ENCODE measurements around the gene IVNS1ABP.
"Not testable (repeated sequence)": the region's sequence is repeated elsewhere in the genome, so short reads cannot be mapped to it uniquely, and the experiment has no call there.

Gene IVNS1ABP

DNA sequence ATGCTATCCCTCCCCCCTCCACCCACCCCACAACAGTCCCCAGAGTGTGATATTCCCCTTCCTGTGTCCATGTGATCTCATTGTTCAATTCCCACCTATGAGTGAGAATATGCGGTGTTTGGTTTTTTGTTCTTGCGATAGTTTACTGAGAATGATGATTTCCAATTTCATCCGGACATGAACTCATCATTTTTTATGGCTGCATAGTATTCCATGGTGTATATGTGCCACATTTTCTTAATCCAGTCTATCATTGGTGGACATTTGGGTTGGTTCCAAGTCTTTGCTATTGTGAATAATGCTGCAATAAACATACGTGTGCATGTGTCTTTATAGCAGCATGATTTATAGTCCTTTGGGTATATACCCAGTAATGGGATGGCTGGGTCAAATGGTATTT is 65.1 kb downstream of the IVNS1ABP start:
- not testable (repeated sequence) for DNase-seq

DNA sequence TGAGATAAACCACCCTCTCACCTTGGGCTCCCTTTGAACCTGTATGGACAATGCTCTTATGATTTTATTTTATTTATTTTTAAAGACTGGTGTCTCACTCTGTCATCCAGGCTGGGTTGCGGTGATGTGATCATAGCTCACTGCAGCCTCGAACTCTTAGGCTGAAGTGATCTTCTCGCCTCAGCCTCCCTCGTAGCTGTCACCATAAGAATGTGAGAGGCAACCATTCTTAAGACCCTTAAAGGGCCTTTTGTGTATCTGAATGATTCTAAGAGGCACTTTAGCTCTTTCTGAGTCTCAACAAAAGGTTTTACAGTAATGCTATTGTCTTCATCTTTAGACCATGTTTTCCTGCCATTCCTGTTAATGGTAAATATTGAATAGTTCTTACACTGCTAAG is 67.0 kb downstream of the IVNS1ABP start:
- DNase-seq = no peak

DNA sequence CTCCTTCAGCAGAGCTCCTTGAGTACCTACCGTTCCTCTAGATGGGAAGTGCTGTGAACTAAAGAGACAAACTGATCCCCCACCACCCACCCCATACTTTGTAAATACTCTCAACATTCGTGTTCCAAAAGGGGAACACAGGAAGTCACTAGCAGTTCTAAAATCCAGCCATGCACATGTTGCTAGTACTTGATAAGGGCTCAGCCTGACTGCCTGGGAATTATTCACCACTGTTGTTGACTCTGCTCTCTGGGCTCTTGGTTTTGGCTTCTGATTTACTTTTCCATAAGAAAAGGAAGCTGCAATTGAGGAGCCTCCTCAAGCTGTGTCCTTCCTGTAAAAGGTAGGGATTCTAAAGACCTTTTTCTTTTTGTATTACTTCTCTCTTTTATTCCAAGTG is 67.5 kb downstream of the IVNS1ABP start:
- no peak for DNase-seq
